Medulla oblongata (tissue), 1 donor: Measurements from ENCODE around the gene SCPEP1.

Source experiments
- DNase-seq: peaks from one replicate; pipeline ENCODE4 v3.0.0-alpha.2; 2015; ENCODE audit errors: extremely low spot score

SCPEP1 gene

GRCh38 chr17:57001541-57001940 lies 23.6 kb downstream of the SCPEP1 start:
- DNase-seq = no peak

GRCh38 chr17:57002904-57003303 lies 25.0 kb downstream of the SCPEP1 start:
- no peak for DNase-seq

- no peak for DNase-seq
These were observed 27.1 kb downstream of the SCPEP1 start for GRCh38 chr17:57004944-57005579.

GRCh38 chr17:57006040-57006439 lies 28.1 kb downstream of the SCPEP1 start:
- DNase-seq = no peak

- DNase-seq = no peak
These were observed 31.0 kb downstream of the SCPEP1 start for GRCh38 chr17:57008958-57009357.

GRCh38 chr17:57009737-57010445 lies 32.0 kb downstream of the SCPEP1 start:
- peak; percentile 74 for DNase-seq

- no peak for DNase-seq
These were observed 32.6 kb downstream of the SCPEP1 start for GRCh38 chr17:57010487-57010886.

- no peak for DNase-seq
These were observed 33.6 kb downstream of the SCPEP1 start for GRCh38 chr17:57011491-57012015.

GRCh38 chr17:57016071-57016763 lies 38.3 kb downstream of the SCPEP1 start:
- DNase-seq = no peak

GRCh38 chr17:57016764-57017116 lies 38.8 kb downstream of the SCPEP1 start:
- DNase-seq = no peak

- DNase-seq = no peak
These were observed 39.7 kb downstream of the SCPEP1 start for GRCh38 chr17:57017625-57018024.

GRCh38 chr17:57020208-57020607 lies 42.3 kb downstream of the SCPEP1 start:
- DNase-seq = no peak

- no peak for DNase-seq
These were observed 43.5 kb downstream of the SCPEP1 start for GRCh38 chr17:57021226-57021940.

- DNase-seq = no peak
These were observed 47.9 kb downstream of the SCPEP1 start for GRCh38 chr17:57025876-57026275.

GRCh38 chr17:57027852-57028251 lies 49.9 kb downstream of the SCPEP1 start:
- no peak for DNase-seq

GRCh38 chr17:57032343-57032742 lies 54.4 kb downstream of the SCPEP1 start:
- DNase-seq = no peak

- no peak for DNase-seq
These were observed 55.4 kb downstream of the SCPEP1 start for GRCh38 chr17:57033296-57033695.

GRCh38 chr17:57034807-57035754 lies 57.1 kb downstream of the SCPEP1 start:
- no peak for DNase-seq

- DNase-seq = no peak
These were observed 58.1 kb downstream of the SCPEP1 start for GRCh38 chr17:57035971-57036481.

- DNase-seq = no peak
These were observed 59.5 kb downstream of the SCPEP1 start for GRCh38 chr17:57037411-57037810.

GRCh38 chr17:57038486-57038885 lies 60.6 kb downstream of the SCPEP1 start:
- no peak for DNase-seq
